ENCODE measurements around the gene SIPA1L3.

The SIPA1L3 gene

GRCh38 chr19:38114651-38115050 lies 207.6 kb downstream of the SIPA1L3 start:
- H3K4me2 ChIP-seq (ENCODE audit: low read depth, low read length, poor library complexity, severe bottlenecking) = no peak overlapping the region

DNA sequence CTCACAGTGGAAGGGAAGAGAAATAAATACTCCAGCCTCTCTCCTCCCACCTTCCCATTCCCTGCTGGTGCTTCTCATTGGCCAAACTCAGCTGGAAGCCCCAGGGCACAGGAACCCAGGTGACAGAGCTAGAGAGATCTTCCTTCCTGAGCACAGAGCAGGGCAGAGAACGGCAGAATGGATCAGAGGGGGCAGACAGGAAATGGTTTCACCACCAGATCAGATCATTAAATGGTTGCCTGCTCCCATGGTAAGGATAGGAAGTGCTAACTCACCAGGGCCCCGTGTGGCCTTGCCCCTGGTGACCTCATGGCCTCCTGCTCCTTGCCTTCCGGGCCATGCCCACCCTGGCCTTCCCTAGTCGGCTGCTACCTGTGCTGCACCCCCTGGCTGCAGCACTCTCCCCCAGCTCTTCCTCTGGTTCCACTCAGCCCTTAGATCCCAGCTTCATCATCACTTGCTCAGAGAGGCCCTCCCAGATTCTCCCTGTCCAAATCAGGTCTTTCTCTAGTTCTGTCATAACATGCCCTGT lies 208.3 kb downstream of the SIPA1L3 start:
- Histone ChIP-seq H3K4me2 (ENCODE audit: low read depth, low read length, poor library complexity, severe bottlenecking) (no peak overlapping the region), H3K4me3 (ENCODE audit: insufficient read depth, low read length, poor library complexity, severe bottlenecking) (no peak overlapping the region), H4K20me1 (ENCODE audit: low read depth, low read length) (no peaks in the 10 kb centered on the region), H3K79me2 (ENCODE audit: insufficient read depth, low read length) (no peaks in the 10 kb centered on the region), H3K36me3 (ENCODE audit: low read length) (peaks cover 20% of the 10 kb centered on the region), H3K27me3 (ENCODE audit: low read length) (no peaks in the 10 kb centered on the region), H2AFZ (ENCODE audit: low read depth, low read length, severe bottlenecking) (no peak overlapping the region), H3K9me2 (replicated peaks; ENCODE audit: insufficient read depth, low read length) (no peaks in the 10 kb centered on the region), H3K27ac (ENCODE audit: low read depth, low read length) (no peak overlapping the region), H3K9ac (ENCODE audit: low read length) (no peak overlapping the region), H3K9me3 (ENCODE audit: insufficient read depth, low read length) (no peaks in the 10 kb centered on the region), H3F3A (ENCODE audit: insufficient read depth) (no peaks in the 10 kb centered on the region)
- TF ChIP-seq CTCF (IDR thresholded peaks at IDR 0.05; ENCODE audit: insufficient read depth, low read length, poor library complexity, severe bottlenecking) = no peak
- no peak for TF ChIP-seq EZH2phosphoT487 (conservative IDR thresholded peaks at IDR 0.05; ENCODE audit: low read length)

More at GRCh38 chr19:38114651-38115050, 207.6 kb downstream of the SIPA1L3 start:
- H4K20me1 ChIP-seq (ENCODE audit: low read depth, low read length) = no peaks in the 10 kb centered on the region
- H3F3A ChIP-seq (ENCODE audit: insufficient read depth) = no peaks in the 10 kb centered on the region
- H3K36me3 ChIP-seq (ENCODE audit: low read length) = peaks cover 19% of the 10 kb centered on the region
- no peaks in the 10 kb centered on the region for H3K79me2 ChIP-seq (ENCODE audit: insufficient read depth, low read length)
- no peaks in the 10 kb centered on the region for H3K9me3 ChIP-seq (ENCODE audit: insufficient read depth, low read length)
- H2AFZ ChIP-seq (ENCODE audit: low read depth, low read length, severe bottlenecking) = no peak overlapping the region
- no peak overlapping the region for H3K9ac ChIP-seq (ENCODE audit: low read length)
- no peaks in the 10 kb centered on the region for H3K9me2 ChIP-seq (replicated peaks; ENCODE audit: insufficient read depth, low read length)
- H3K4me3 ChIP-seq (ENCODE audit: insufficient read depth, low read length, poor library complexity, severe bottlenecking) = no peak overlapping the region
- H3K27me3 ChIP-seq (ENCODE audit: low read length) = no peaks in the 10 kb centered on the region
- H3K27ac ChIP-seq (ENCODE audit: low read depth, low read length) = no peak overlapping the region
- TF ChIP-seq EZH2phosphoT487 (conservative IDR thresholded peaks at IDR 0.05; ENCODE audit: low read length) = no peak
- TF ChIP-seq CTCF (IDR thresholded peaks at IDR 0.05; ENCODE audit: insufficient read depth, low read length, poor library complexity, severe bottlenecking) = no peak

DNA sequence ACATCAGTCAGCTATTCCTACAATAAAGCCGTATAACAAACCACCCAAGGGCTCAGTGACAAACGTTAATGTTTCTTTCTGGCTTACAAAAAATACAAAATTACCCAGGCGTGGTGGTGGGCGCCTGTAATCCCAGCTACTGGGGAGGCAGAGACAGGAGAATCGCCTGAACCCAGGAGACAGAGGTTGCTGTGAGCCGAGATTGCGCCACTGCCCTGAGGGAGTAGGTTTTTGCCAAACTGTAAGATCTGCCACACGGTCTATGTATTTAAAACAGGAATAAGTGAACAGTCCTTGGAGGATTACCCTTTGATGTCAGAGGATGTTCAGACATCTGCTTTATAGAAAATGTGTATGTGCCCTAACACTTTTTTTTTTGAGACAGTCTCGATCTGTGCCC lies 211.2 kb downstream of the SIPA1L3 start:
- no peak overlapping the region for H3K9ac ChIP-seq (ENCODE audit: low read length)
- no peak overlapping the region for H3K4me3 ChIP-seq (ENCODE audit: insufficient read depth, low read length, poor library complexity, severe bottlenecking)
- H2AFZ ChIP-seq (ENCODE audit: low read depth, low read length, severe bottlenecking) = no peak overlapping the region
- no peaks in the 10 kb centered on the region for H3K9me2 ChIP-seq (replicated peaks; ENCODE audit: insufficient read depth, low read length)
- no peak overlapping the region for H3K4me2 ChIP-seq (ENCODE audit: low read depth, low read length, poor library complexity, severe bottlenecking)
- H3K79me2 ChIP-seq (ENCODE audit: insufficient read depth, low read length) = no peaks in the 10 kb centered on the region
- H3F3A ChIP-seq (ENCODE audit: insufficient read depth) = no peaks in the 10 kb centered on the region
- TF ChIP-seq EZH2phosphoT487 (conservative IDR thresholded peaks at IDR 0.05; ENCODE audit: low read length) (no peak), CTCF (IDR thresholded peaks at IDR 0.05; ENCODE audit: insufficient read depth, low read length, poor library complexity, severe bottlenecking) (no peak)
- peaks cover 19% of the 10 kb centered on the region for H3K36me3 ChIP-seq (ENCODE audit: low read length)
- H3K9me3 ChIP-seq (ENCODE audit: insufficient read depth, low read length) = no peaks in the 10 kb centered on the region
- no peaks in the 10 kb centered on the region for H4K20me1 ChIP-seq (ENCODE audit: low read depth, low read length)
- H3K27ac ChIP-seq (ENCODE audit: low read depth, low read length) = no peak overlapping the region
- H3K27me3 ChIP-seq (ENCODE audit: low read length) = no peaks in the 10 kb centered on the region

Measured in SU-DHL-6 (cell line).